Activated CD4-positive, alpha-beta T cell treated with anti-CD3 and anti-CD28 coated beads, Interleukin-2, amount 10 ng/mL, durations not matched to agents 7 days and 5 days (primary cell): Measurements from ENCODE around the gene ALAD. TPM values are rescaled to one million over a fixed set of nuclear protein-coding genes. Genes with fewer than 3 reads are reported as not detected.

ENCODE experiments used
- total RNA-seq, 2 experiments: library from RNA; stranded (reverse); gene quantifications; one replicate each; pipeline ENCODE4 v1.2.3, GENCODE V29; 2021

Gene ALAD
- total RNA-seq, 2 experiments from 2014 or later, result 37.5 to 40.6 TPM

Other genes starting within 250 kb of the ALAD start
- gene FKBP15, start 180.0 kb downstream of the ALAD start, total RNA-seq, result 10 to 100 TPM; 33.6 to 39.3 TPM
- gene SLC31A1, start 179.7 kb downstream of the ALAD start, total RNA-seq, result 10 to 100 TPM in 1 of 2 experiments, 1 to 10 TPM in 1; 9.2 to 10.4 TPM
- 10 to 100 TPM; 28.8 to 31.0 TPM for gene CDC26, start 125.7 kb downstream of the ALAD start, total RNA-seq
- gene PRPF4, start 125.6 kb downstream of the ALAD start, total RNA-seq, result 10 to 100 TPM; 30.6 to 32.4 TPM
- not detected for gene RNF183, start 97.9 kb downstream of the ALAD start, total RNA-seq
- under 1 TPM; 0.55 to 0.87 TPM for gene WDR31, start 61.0 kb downstream of the ALAD start, total RNA-seq
- gene BSPRY, start 51.7 kb downstream of the ALAD start, total RNA-seq, result 1 to 10 TPM; 2.0 to 2.3 TPM
- 10 to 100 TPM; 16.2 to 20.2 TPM for gene HDHD3, start 24.3 kb downstream of the ALAD start, total RNA-seq
- 10 to 100 TPM; 66.6 to 73.1 TPM for gene POLE3, start 9.4 kb upstream of the ALAD start, total RNA-seq
- under 1 TPM; 0.37 to 0.54 TPM for gene C9orf43, start 9.5 kb upstream of the ALAD start, total RNA-seq
- 10 to 100 TPM; 41.5 to 41.6 TPM for gene RGS3, start 62.4 kb upstream of the ALAD start, total RNA-seq